IMR-90 (cell line): ENCODE results near the gene CDH2. TPM values are rescaled to one million over a fixed set of nuclear protein-coding genes. Genes with fewer than 3 reads are reported as not detected.

Experiments used
- ATAC-seq: fragments of 200-7000 bp; cut with Tn5 transposase; 2 replicates; pipeline ENCODE4 v1.9.1; 2020; ENCODE audit warnings: low read depth, mild to moderate bottlenecking, moderate library complexity
- BruUV-seq: library from RNA; stranded (reverse); fragments of 400-500 nt; replicated peaks from 2 replicates; lab custom pipeline; 2021; lab: Mats Ljungman, UMichigan
- CTCF ChIA-PET: fragments of 300-600 bp; formaldehyde crosslinking; extraction: SDS; loops from one replicate; lab custom pipeline; 2021; ENCODE audit warnings: antibody characterized with exemption; lab: Yijun Ruan, JAX
- POLR2A ChIA-PET: fragments of 300-600 bp; sonication (Branson Sonifier 250); formaldehyde crosslinking; loops from one replicate; lab custom pipeline; 2022; ENCODE audit warnings: antibody characterized with exemption; ENCODE audit not compliant: unreplicated experiment; lab: Charles Lee
- DNase-seq: peaks from one replicate; pipeline ENCODE4 v3.0.0; 2013
- H2AFZ ChIP-seq: replicated peaks from 2 replicates; pipeline ENCODE3; 2013; ENCODE audit warnings: low read length, mild to moderate bottlenecking; ENCODE audit not compliant: poor library complexity
- H2AK5ac ChIP-seq: 2 replicates; pipeline ENCODE4 v1.6.1; 2013; ENCODE audit warnings: low read depth, low read length, inconsistent platforms
- H2AK9ac ChIP-seq: replicated peaks from 2 replicates; pipeline ENCODE3; 2013; ENCODE audit warnings: mild to moderate bottlenecking, low read depth, low read length, moderate library complexity; ENCODE audit not compliant: poor library complexity
- H2BK120ac ChIP-seq: 2 replicates; pipeline ENCODE4 v1.6.1; 2013; ENCODE audit warnings: low read depth, low read length, inconsistent platforms
- H2BK15ac ChIP-seq: 3 replicates; pipeline ENCODE4 v1.6.1; 2013; ENCODE audit warnings: low read depth, low read length, inconsistent platforms
- H2BK20ac ChIP-seq: 2 replicates; pipeline ENCODE4 v1.6.1; 2013; ENCODE audit warnings: low read depth, mild to moderate bottlenecking, inconsistent platforms, low read length, moderate library complexity
- H2BK5ac ChIP-seq: 2 replicates; pipeline ENCODE4 v1.6.1; 2013; ENCODE audit warnings: mild to moderate bottlenecking, low read depth, low read length, inconsistent platforms; ENCODE audit not compliant: poor library complexity, severe bottlenecking
- H3K14ac ChIP-seq: replicated peaks from 2 replicates; pipeline ENCODE4 v1.6.1; 2013; ENCODE audit warnings: low read depth, low read length, inconsistent platforms
- H3K18ac ChIP-seq: 2 replicates; pipeline ENCODE4 v1.6.1; 2013; ENCODE audit warnings: low read depth, low read length, control low read depth
- H3K23ac ChIP-seq: 2 replicates; pipeline ENCODE4 v1.6.1; 2013; ENCODE audit warnings: low read depth, low read length, inconsistent platforms
- H3K27ac ChIP-seq: 2 replicates; pipeline ENCODE4 v1.5.1; 2013; ENCODE audit warnings: mild to moderate bottlenecking, control low read depth, low read length; ENCODE audit not compliant: insufficient read depth
- H3K27me3 ChIP-seq: 2 replicates; pipeline ENCODE4 v1.6.1; 2013; ENCODE audit warnings: low read length; ENCODE audit not compliant: control insufficient read depth, insufficient read depth
- H3K36me3 ChIP-seq: 2 replicates; pipeline ENCODE4 v1.6.1; 2013; ENCODE audit warnings: low read length, mixed read lengths; ENCODE audit not compliant: control insufficient read depth, insufficient read depth
- H3K4ac ChIP-seq: 2 replicates; pipeline ENCODE4 v1.6.1; 2013; ENCODE audit warnings: low read depth, low read length, inconsistent platforms
- H3K4me1 ChIP-seq: 2 replicates; pipeline ENCODE4 v1.6.1; 2013; ENCODE audit warnings: low read length, mixed read lengths; ENCODE audit not compliant: control insufficient read depth, insufficient read depth
- H3K4me2 ChIP-seq: 2 replicates; pipeline ENCODE4 v1.6.1; 2013; ENCODE audit warnings: low read depth, mild to moderate bottlenecking, control low read depth, low read length, moderate library complexity
- H3K4me3 ChIP-seq: 2 replicates; pipeline ENCODE4 v1.5.1; 2013; ENCODE audit warnings: low read depth, mild to moderate bottlenecking, control low read depth, low read length, moderate library complexity; ENCODE audit not compliant: insufficient read depth
- H3K56ac ChIP-seq: 2 replicates; pipeline ENCODE4 v1.6.1; 2013; ENCODE audit warnings: low read length, inconsistent platforms; ENCODE audit not compliant: insufficient read depth; ENCODE audit errors: extremely low read depth
- H3K79me1 ChIP-seq, 2 experiments: 2 replicates each; pipeline ENCODE4 v1.6.1; 2013; ENCODE audit warnings: low read length in 2 of 2, inconsistent platforms in 1 of 2, low read depth in 1 of 2
- H3K9ac ChIP-seq: 2 replicates; pipeline ENCODE4 v1.6.1; 2013; ENCODE audit warnings: low read depth, low read length, control low read depth
- H3K9me1 ChIP-seq: 2 replicates; pipeline ENCODE4 v1.6.1; 2013; ENCODE audit warnings: low read length, inconsistent platforms; ENCODE audit not compliant: insufficient read depth
- H3K9me3 ChIP-seq: 2 replicates; pipeline ENCODE4 v1.6.1; 2013; ENCODE audit warnings: low read length; ENCODE audit not compliant: control insufficient read depth, insufficient read depth
- H4K20me1 ChIP-seq: 2 replicates; pipeline ENCODE4 v1.6.1; 2013; ENCODE audit warnings: low read length, inconsistent platforms; ENCODE audit not compliant: insufficient read depth
- H4K5ac ChIP-seq: 2 replicates; pipeline ENCODE4 v1.6.1; 2013; ENCODE audit warnings: mild to moderate bottlenecking, low read depth, low read length, control low read depth
- H4K8ac ChIP-seq, 2 experiments: 2 replicates each; pipeline ENCODE4 v1.6.1; 2013; ENCODE audit warnings: low read depth in 2 of 2, low read length in 2 of 2, control low read depth in 1 of 2, inconsistent platforms in 1 of 2
- H4K91ac ChIP-seq: 2 replicates; pipeline ENCODE4 v1.6.1; 2013; ENCODE audit warnings: low read depth, low read length, inconsistent platforms; ENCODE audit not compliant: insufficient read depth
- CEBPB ChIP-seq: IDR thresholded peaks from 2 replicates; pipeline ENCODE4 v1.6.1; 2012; ENCODE audit warnings: low read depth, low read length, improper control_type of control experiment
- ELK1 ChIP-seq: fragments of 150-350 bp; IDR thresholded peaks from 2 replicates; pipeline ENCODE4 v1.6.1; 2016; ENCODE audit warnings: low read depth, mild to moderate bottlenecking, low read length, moderate library complexity, borderline replicate concordance
- MAZ ChIP-seq: IDR thresholded peaks from 2 replicates; pipeline ENCODE4 v1.6.1; 2012; ENCODE audit warnings: low read depth, mild to moderate bottlenecking, low read length, improper control_type of control experiment, moderate library complexity, borderline replicate concordance
- POLR2A ChIP-seq: IDR thresholded peaks from 2 replicates; pipeline ENCODE4 v1.6.1; 2012; ENCODE audit warnings: mild to moderate bottlenecking, low read depth, low read length
- RAD21 ChIP-seq: IDR thresholded peaks from 2 replicates; pipeline ENCODE4 v1.6.1; 2012; ENCODE audit warnings: low read length, improper control_type of control experiment
- RCOR1 ChIP-seq: IDR thresholded peaks from 2 replicates; pipeline ENCODE4 v1.6.1; 2012; ENCODE audit warnings: mild to moderate bottlenecking, low read length, improper control_type of control experiment; ENCODE audit not compliant: insufficient replicate concordance
- USF2 ChIP-seq: fragments of 150-350 bp; IDR thresholded peaks from 2 replicates; pipeline ENCODE4 v1.6.1; 2017; ENCODE audit warnings: mild to moderate bottlenecking, antibody characterized with exemption, low read length, low read depth
- WGBS, 2 experiments: methylation state at CpG; one replicate each; pipeline versions ENCODE4 v1.1.5 to v1.1.7; 2013; ENCODE audit warnings: missing lambda C conversion rate in 2 of 2; ENCODE audit not compliant: insufficient read length in 1 of 2; ENCODE audit errors: extremely low coverage in 2 of 2; 5-methylcytosine and 5-hydroxymethylcytosine counted together
- dilution Hi-C: fragments of 300-500 bp; cut with HindIII; formaldehyde crosslinking; loops from one replicate; pipeline ENCODE4 v1.14.3; 2018; ENCODE audit warnings: low sequenced_read_pairs; ENCODE audit not compliant: unreplicated experiment
- in situ Hi-C: fragments of 300-500 bp; cut with MboI; formaldehyde crosslinking; loops from 3 replicates; pipeline ENCODE4 v1.14.3; 2019; ENCODE audit warnings: low sequenced_read_pairs, inconsistent platforms, mixed read lengths
- intact Hi-C: fragments of 100-400 bp; cut with micrococcal nuclease; formaldehyde crosslinking; loops from 2 replicates; pipeline ENCODE4 v1.10.0; 2022
- polyA plus RNA-seq, 3 experiments: library from polyadenylated mRNA; depleted of rRNA; stranded (reverse); fragments of >200 nt; gene quantifications; 2 replicates each; pipeline ENCODE4 v1.2.3, GENCODE V29; 2012; ENCODE audit warnings: low replicate concordance in 1 of 3
- total RNA-seq: library from RNA; depleted of rRNA; stranded (reverse); fragments of >200 nt; gene quantifications from 2 replicates; pipeline ENCODE4 v1.2.3, GENCODE V29; 2012

CDH2 gene
- total and polyA plus RNA-seq, 2 of the 4 experiments (the other 2 are of a cell fraction) = 55.6 to 111 TPM

- H3K9ac ChIP-seq = no peak overlapping the region
- no peak overlapping the region for H3K18ac ChIP-seq
- H2AK9ac ChIP-seq = no peak overlapping the region
- dilution Hi-C loops (no loop called here), intact Hi-C loops (no loop called here), in situ Hi-C loops (no loop called here)
- no peaks in the 10 kb centered on the region for H3K9me3 ChIP-seq
- 0 out of 2 replicates have a peak, but pooled peaks cover 3% of the 10 kb centered on the region for H3K9me1 ChIP-seq
- no TSS peak for BruUV-seq
- no peak overlapping the region for H3K4ac ChIP-seq
- H2BK120ac ChIP-seq = no peak overlapping the region
- H4K20me1 ChIP-seq = no peaks in the 10 kb centered on the region
- DNase-seq (no peak), ATAC-seq (no peak)
- H3K79me1 ChIP-seq = peaks cover 7 to 42% of the 10 kb centered on the region in 2 experiments
- H4K91ac ChIP-seq = no peak overlapping the region
- H3K56ac ChIP-seq = no peak overlapping the region
- H2BK15ac ChIP-seq = no peak overlapping the region
- H2BK5ac ChIP-seq = no peak overlapping the region
- no peak overlapping the region for H2AFZ ChIP-seq
- H2BK20ac ChIP-seq = no peak overlapping the region
- no peak overlapping the region for H2AK5ac ChIP-seq
- no peak overlapping the region for H3K27ac ChIP-seq
- no peaks in the 10 kb centered on the region for H3K36me3 ChIP-seq
- no peak overlapping the region for H3K4me2 ChIP-seq
- TF ChIP-seq RAD21 = no peak
- no peak for TF ChIP-seq CEBPB
- no peak for TF ChIP-seq ELK1
- no peak for TF ChIP-seq POLR2A
- no peak for TF ChIP-seq MAZ
- TF ChIP-seq RCOR1 = no peak
- TF ChIP-seq USF2 = no peak
- ChIA-PET POLR2A (no interaction called here), CTCF (no interaction called here)
- H3K4me1 ChIP-seq = peaks cover 8% of the 10 kb centered on the region; the same call in 1 of the 2 replicates
- no peak overlapping the region for H3K23ac ChIP-seq
- no peak overlapping the region for H4K5ac ChIP-seq
- H3K14ac ChIP-seq = no peak overlapping the region
- no peak overlapping the region for H3K4me3 ChIP-seq
- WGBS, 2 experiments = no CpG with 5 or more reads among the region's 2 CpGs
- no peak overlapping the region for H4K8ac ChIP-seq
- no peaks in the 10 kb centered on the region for H3K27me3 ChIP-seq
Measured at GRCh38 chr18:28091197-28091596, 85.7 kb downstream of the CDH2 start.
